Neural progenitor cell (in vitro differentiated cells): ENCODE data around the gene FAM117B.

ENCODE experiments used
- CTCF ChIP-seq: fragments of 200-600 bp; sonication (generic); IDR thresholded peaks from 2 replicates; pipeline ENCODE4 v1.5.1; 2017; ENCODE audit warnings: antibody characterized with exemption, mild to moderate bottlenecking
- EZH2phosphoT487 ChIP-seq: fragments of 200-600 bp; sonication (generic); IDR thresholded peaks from 2 replicates; pipeline ENCODE4 v1.6.1; 2017; ENCODE audit warnings: antibody characterized with exemption

- TF ChIP-seq CTCF (no peak), EZH2phosphoT487 (no peak)
Observed at GRCh38 chr2:202681688-202682205, 47.0 kb downstream of the FAM117B start.
